NCI-H2227 (cell line): ENCODE measurements around the gene MANSC4.

Experiments
- DNase-seq: peaks from one replicate; lab custom pipeline; 2025; ENCODE audit not compliant: unreplicated experiment; lab: John Stamatoyannopoulos, UW

MANSC4 gene

DNA sequence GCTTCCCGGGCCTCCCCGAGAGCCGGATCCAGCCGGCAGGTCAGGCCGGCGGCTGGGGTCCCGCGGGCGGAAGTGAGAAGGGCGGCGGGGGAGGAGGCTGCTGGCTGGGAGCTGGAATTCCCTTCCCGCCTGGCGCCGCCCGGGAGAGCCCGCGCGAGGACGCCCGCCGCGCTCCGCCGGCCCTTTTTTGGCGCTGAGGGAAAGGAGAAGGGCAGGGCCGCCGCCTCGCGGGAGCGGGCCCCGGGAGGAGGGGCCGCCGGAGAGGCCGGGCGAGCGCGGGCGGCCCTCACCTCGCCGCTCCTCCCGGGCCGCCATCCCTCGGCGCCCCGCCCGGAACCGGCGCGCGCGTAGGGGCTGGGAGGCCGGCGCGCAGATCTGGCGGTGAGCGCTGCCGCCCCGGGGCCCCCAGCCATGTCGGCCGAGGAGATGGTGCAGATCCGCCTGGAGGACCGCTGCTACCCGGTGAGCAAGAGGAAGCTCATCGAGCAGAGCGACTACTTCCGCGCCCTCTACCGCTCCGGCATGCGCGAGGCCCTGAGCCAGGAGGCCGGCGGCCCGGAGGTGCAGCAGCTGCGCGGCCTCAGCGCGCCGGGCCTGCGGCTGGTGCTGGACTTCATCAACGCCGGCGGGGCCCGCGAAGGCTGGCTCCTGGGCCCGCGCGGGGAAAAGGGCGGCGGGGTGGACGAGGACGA, at the start of gene MANSC4, which contains the start of gene KLHL42:
TSS of gene MANSC4 (minus strand) at position 317 of the 692 bp plus-strand sequence. CDS start 8,960 bp downstream, outside the sequence.
TSS of gene KLHL42 (plus strand) at position 314 of the 692 bp plus-strand sequence. CDS start at position 412, 98 bp downstream.
- DNase-seq = peak; percentile 82

DNA sequence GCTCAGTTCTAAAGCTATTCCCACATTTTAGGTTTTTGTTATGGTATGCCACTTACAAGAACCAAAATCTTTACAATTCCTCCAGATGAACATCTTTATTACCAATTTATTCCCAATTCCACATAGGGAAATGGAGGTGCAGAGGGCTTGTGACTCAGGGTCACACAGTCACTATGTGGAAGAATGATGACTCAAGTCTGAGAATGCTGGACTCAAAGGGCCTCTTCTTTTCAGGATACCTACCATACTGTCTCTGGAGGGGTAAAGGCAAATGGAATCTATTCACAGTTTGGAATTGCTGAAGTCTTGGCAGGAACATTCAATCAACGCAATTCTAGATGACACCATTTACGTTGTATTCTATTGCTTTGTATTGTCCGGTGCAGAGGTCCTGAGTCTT, 48.2 kb upstream of the MANSC4 start:
- no peak for DNase-seq

DNA sequence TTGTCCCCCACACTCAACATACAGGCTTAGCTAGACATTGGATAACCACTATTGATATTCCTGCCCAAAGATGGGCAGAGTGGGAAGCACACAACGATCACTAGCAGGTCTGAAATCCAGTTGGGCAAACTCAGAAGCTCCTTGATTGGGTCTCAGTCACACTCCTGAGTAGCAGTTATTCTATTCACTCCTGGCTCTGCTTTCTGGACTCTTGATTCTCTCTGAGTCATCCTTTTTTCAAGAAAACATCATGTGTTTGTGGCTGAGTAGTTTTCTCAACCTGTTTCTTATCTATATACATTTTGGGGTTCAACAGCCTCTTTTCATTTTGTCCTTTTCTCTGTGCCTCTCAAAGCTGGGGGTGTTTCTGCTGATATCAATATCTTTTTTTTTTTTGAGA, 46.0 kb upstream of the MANSC4 start:
- DNase-seq = no peak

DNA sequence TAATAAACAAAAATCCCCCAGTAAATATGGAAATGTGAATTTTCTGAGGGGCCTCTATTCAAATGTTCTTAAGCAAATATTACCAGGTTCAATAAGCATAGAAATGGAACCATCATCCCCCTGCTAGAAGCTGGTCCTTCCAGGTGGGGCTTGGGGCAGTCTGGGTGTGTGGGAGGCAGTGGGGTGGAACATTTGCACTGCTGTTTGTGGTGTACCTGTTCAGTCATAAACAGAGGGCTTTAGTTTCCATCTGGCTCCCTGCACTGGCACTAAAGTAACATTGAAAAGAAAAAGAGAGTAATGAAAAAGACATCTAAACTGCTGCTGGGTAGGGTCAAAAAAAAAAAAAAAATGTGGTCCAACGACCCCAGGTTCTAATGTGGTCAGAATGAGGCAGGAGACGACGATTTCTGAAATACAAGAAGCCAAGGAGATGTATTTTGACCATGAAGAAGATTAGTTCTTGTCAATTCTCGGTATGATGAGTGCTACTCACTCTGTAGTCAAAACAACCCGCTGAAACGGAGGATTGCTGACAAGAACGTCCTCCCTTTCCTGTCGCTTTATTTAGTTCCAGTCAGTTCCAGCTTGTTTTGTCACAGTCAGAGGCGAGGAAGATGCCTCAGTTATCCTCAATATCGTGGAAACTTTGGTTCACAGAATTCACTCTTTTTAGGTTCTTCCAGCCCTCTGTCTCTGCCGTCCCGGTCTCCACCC, 44.2 kb upstream of the MANSC4 start:
- no peak for DNase-seq

DNA sequence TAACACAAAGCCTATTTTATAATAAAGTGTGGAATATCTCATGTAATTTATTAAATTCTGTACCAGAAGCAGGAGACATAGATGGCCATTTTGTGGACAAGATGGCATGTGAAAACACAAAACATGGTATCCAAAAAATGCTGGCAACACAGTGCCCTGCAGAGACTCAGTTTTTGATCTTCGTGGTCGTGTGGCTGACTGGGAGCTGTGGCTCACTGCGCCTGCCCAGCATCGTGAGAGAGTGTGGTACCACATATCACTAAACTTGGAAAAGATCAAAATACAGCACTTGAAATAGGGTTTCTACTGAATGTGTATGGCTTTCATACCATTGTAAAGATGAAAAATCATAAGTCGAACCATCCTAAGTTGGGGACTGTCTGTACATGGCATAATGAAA, 43.0 kb upstream of the MANSC4 start:
- no peak for DNase-seq

DNA sequence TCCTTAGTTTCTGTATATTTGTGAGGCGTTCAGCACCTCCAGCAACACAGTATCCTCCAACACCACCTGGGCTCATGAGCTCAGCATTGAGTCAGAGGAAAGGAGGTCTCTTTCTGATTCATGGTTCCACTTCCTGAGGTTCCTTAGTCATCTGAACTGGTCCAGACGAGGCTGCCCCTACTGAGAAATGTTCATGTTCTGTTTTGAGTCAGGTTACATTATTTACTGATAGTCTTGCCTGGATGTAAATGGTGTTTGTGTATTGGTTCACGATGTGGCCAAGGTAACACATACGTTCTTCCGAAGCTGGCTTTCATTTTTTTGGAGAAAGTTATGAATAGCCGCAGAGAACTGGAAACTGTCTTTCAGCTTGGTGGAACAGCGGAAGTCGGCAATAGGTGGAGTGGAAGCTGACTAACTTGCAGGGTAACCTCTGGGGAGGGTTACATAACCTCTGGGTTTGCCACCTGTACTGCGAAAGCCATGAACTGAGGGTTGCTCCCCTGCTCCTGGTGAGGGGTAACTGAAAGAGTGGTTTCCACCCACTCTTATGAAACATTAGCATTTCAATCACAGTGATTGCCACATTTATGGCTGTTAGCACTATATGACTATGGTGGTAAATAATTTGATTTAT, 42.2 kb upstream of the MANSC4 start:
- no peak for DNase-seq

DNA sequence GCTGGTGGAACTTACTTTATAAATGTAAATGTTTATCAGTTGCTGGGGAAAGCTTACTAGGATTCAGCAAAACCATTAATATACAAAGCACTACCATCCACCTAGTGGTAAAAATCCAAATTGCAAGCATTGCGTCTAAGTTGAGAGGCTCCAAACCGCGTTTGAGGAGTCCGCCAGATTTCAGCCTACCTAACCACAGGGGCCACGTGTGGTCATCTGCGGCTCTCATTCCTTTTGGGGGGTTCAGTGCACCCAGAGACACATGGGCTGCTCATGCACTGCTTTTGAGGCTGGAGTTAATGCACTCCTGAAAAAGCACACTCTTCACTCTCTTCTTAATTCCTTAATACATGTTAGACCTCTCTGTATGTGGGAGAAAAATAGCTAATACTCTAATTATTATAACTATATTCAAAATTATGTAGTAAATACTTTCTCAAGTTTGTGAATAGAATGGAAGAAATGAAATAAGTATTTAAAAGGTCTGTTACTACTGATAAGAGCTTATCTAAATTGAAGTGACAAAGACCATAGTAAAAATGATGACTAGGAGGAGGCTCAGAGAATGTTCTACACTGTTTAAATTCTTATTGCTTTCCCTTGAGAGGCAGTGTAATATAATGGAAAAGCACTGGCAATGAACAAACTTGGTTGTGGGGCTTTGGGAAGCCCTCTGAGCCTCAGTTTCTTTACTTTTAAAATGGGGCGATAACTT, 41.4 kb upstream of the MANSC4 start:
- peak; percentile 29 for DNase-seq

DNA sequence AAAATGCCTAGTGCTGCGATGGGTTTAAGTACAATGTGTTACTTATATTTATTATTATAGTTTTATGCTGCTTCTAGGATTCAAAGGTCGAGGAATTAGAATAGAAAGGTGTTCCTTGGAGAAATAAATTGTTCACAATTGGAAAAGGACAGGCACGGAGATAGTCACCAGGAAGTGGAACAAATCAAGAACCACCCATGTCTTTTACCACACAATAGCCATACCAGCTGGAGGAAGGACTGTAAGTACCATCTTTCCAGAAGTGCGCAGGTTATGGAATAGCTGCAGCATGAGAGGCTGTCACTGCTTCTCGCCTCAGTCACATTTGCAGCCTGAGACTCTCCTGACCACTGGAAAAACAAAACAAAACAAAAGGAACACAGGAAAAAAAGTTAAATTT, 40.5 kb upstream of the MANSC4 start:
- no peak for DNase-seq

DNA sequence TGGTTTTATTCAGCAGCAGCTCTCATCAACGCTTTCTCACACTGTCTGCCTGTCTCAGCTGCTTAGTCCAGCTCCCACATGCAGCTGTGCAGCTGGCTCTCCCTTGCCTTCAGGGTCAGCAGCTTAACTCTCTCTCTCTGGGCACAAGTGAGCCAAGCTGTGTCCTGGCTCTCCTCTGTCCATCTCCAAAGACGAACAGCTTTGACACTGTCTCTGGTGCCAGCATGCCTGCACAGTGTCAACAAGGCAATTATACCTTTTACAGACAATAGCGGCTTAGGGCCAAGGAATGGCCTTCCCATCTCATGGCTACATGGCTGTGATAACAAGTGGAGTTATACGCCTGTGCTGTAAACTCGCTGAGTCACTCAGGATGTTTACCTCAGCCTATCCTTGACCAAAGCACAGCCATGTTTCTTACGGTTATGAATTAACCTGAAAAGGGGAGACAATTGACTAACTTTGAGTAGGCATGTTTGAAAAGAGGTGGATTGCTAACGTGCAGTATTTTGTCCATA, 38.4 kb upstream of the MANSC4 start:
- DNase-seq = peak; percentile 33

DNA sequence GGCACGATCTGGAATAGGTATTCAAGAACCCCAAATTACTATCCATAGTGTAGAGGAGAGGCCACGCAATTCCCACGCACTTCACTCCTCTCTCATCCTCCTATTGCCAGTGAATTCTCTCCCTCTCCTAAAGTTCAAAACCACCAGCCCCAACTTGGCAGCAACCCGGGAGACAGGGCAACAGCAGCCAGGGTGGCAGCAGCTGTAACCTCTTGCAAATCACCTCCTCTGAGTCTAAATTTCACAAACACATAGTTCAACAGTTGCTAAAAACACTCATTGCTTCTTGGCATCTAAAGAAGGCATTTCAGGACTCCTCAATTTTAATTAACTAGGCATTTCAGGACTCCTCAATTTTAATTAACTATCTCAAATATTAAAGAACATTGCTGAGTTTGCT, 37.7 kb upstream of the MANSC4 start:
- no peak for DNase-seq

DNA sequence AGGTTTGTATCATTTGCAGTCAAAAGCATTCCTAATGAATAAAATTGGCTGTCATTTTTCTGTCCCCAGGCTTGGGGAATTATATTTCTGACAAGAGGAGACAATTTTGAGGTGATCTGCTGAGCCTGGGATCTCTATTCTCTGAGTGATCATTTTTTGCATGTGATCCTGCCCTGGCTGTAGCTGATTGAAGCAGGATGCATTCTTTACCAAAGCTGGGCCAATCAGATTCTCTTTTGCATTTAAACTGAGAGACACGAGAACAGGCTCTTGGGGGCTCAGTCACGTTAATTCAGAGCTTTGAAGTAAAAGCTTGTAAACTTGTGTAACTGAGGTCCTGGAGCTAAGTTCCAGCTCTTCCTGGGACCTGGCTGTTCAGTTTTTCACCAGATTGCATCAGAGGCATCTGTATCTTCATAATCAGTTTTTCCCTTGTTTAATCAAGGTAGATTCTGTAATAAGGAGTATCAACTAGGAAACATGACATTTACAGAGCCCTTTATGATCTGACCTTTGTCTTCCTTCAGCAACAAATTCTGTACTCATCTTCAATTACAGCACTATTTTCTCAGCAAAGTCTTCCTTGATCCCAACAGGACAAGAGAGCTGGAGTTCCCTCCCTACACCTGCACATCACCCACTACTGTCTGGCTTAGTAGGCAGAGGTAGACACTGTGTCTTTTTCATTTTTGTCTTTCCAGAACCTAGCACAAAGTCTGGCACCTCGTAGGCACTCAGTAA, 35.0 kb upstream of the MANSC4 start:
- DNase-seq = no peak

DNA sequence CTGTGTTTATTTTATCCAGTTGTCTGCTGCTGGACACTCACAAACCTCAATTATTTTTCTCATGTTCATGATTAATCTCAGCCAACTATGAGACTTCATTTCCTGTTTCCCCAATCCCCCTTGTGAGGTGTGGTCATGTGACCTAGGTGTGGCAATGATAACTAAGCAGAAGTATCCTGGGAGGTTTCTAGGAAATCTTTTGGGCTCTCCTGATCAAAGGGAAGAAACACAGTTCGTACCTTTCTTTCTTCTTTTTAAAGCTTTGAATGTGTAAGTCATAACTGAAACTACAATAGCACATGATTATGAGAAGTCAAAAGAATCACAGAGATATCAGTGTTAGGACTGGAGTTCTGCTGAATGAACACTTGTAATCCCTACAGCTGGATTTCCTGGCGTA, 34.4 kb upstream of the MANSC4 start:
- no peak for DNase-seq

DNA sequence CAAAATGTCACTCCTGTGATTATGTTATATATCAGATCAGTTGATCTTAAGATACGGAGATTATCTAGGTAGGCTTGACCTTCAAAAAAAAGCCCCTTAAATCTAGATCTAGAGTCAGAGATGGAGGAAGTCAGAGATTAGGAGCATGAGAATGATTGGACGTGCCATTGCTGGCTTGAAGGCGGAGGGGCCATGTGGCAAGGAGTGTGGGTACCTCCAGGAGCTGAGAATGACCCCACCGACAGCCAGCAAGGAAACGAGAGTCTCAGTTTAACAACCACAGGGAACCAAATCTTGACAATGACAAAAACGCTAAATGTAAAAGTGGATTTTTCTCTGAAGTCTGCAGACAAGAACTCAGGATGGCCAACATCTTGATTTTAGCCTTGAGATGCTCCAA, 32.5 kb upstream of the MANSC4 start:
- no peak for DNase-seq

DNA sequence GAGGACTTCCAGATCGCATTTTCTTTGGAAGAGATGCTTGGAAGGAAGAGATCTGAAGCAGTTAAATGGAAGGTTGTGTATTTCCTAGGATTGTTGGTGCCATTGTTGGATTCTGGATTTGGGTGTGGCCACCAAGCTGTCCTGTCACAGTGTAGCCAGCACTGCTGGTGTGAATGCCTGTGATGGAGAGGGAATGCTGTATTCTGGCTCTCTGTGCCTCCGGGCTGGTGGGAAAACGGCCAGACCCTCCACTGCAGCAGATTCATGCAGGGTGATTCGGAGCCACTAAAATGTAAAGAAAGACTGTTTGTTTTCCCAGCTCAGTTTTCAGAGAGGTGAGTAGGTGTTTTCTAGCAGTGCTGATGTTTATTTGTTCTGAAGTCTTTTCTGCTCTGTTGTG, 30.7 kb upstream of the MANSC4 start:
- DNase-seq = no peak

DNA sequence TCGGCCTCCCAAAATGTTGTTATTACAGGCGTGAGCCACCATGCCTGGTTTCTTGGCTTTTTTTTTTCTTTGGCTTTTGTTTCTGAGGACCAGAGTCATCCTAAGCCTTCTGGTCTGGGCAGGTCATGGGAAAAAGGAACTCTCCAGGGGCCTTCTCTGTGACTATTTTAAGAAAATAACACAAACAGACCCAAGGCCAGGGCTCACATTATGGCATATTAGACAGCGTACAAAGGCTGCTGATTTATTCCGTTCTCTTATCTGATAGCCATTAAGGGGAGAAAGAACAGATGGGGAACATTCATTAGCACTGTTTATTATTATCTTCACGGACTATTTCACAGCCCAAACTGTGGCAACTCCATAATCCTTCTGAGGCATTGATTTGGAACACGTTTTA, 28.8 kb upstream of the MANSC4 start:
- DNase-seq = no peak

DNA sequence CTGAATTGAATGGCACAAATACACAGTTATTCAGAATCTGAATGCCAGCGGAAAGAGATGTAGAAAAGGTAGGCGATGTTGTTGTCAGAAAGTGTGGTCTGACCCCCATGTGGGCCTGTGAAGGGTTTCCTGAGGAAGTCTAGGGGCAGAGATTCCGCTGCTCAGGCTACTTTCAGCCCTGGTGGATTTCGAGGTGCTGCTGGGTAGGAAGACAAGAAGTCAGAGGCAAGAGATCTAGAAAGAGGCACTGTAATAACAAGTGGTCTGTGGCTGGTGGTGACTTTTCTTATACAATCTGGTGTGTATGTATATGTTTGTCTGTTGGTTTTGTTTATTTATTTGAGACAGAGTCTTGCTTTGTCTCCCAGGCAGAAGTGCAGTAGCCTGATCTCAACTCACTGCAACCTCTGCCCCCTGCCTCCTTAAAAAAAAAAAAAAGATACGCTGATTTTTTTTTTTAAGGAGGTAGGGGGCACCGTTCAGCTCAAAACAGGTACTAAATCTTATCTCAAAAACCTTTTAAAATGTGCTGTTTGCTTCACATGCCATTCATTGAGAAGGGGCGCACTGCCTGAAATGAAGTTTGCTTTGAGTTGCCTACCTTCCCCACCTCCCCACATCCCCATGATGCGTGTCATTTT, 27.1 kb upstream of the MANSC4 start:
- no peak for DNase-seq

DNA sequence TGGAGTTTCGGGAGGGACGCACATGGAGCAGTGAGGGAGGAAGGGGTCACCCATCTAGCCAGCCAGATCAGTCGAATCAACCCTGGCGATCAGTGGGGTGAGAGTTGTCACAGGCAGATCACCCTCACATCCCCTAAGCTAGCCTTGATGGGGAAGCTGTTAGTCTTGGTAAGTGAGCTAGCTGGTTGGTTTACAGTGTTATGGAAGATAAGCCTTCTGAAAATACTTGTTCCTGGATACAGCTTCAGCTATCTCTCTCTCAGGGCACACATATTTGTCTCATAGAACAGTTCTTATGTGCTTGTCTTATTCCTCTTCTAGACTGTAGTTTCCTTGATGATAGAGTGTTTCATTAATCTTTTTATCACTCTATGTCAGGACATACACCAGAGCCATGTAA, 26.2 kb upstream of the MANSC4 start:
- DNase-seq = no peak

DNA sequence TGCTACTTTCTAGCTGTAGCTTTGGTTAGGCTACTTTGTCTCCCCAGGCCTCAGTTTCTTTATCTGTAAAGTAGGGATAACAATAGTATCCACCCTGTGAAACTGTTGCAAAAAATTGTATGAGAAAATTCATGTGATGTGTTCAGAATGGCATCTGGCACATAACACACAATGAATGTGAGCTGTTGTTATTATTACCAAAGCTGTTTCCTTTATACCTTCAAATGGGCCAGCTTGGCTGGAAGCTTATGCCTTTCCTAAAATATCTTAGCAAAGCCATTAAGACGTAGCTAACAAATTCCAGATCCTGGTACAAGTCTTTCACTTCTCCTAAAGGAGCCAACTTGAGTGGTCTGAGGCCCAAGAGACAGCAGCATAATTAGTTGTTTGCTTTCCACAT, 25.2 kb upstream of the MANSC4 start:
- DNase-seq = no peak

DNA sequence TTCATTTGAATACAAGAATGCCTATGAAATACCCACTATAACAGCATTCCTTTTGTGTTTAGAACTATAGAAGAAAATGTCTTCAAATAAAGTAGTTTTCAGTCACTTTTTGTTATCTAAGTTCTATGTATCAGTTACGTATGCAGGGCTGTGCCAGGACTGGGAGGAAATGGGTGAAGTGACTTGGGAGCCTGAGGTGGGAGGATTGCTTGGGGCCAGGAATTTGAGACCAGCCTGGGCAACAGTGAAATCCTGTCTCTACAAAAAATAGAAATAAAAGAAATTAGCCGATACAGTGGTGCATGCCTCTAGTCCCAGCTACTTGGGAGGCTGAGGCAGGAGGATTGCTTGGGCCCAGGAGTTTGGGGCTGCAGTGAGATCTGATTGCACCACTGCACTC, 22.9 kb upstream of the MANSC4 start:
- DNase-seq = no peak

DNA sequence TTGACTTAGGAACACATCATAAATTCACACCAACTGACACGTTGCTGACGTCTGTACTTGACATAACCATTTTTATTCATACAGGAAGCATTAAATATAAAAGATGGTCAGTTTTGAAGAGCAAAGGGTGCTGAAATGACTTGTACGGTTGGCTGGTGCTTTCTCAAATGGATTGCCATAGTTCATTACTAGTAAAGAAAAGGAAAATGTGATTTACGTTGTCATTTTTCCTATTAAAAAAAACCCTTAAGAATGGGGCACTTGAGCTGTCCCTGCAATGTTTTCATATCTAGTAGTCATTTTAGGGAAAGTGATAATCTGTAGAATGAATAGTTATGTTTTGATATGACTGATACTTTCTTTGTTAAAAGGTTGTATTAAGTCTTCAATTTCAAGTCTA, 22.5 kb upstream of the MANSC4 start:
- DNase-seq = no peak
